Smooth muscle cell (in vitro differentiated cells): Measurements from ENCODE around the gene WFDC8. TPM values are rescaled to one million over a fixed set of nuclear protein-coding genes. Genes with fewer than 3 reads are reported as not detected.
"Not testable (repeated sequence)": the region's sequence is repeated elsewhere in the genome, so short reads cannot be mapped to it uniquely, and the experiment has no call there.

ENCODE experiments used
- DNase-seq: peaks from one replicate; lab custom pipeline; 2025; ENCODE audit not compliant: unreplicated experiment; lab: John Stamatoyannopoulos, UW
- H2AFZ ChIP-seq: fragments of 200-600 bp; sonication (generic); 2 replicates; pipeline ENCODE4 v1.6.0; 2016; ENCODE audit warnings: antibody characterized with exemption, low read depth, mild to moderate bottlenecking
- H3F3A ChIP-seq: fragments of 200-600 bp; sonication (generic); 2 replicates; pipeline ENCODE4 v1.6.0; 2017; ENCODE audit warnings: antibody characterized with exemption, low read depth
- H3K27ac ChIP-seq: fragments of 200-600 bp; sonication (generic); 2 replicates; pipeline ENCODE4 v1.5.1; 2016; ENCODE audit warnings: low read depth, mild to moderate bottlenecking
- H3K27me3 ChIP-seq: fragments of 200-600 bp; sonication (generic); 2 replicates; pipeline ENCODE4 v1.6.1; 2016; ENCODE audit warnings: low read depth, mild to moderate bottlenecking
- H3K36me3 ChIP-seq: fragments of 200-600 bp; sonication (generic); 2 replicates; pipeline ENCODE4 v1.5.1; 2016; ENCODE audit warnings: low read depth
- H3K4me1 ChIP-seq: fragments of 200-600 bp; sonication (generic); 2 replicates; pipeline ENCODE4 v1.5.1; 2016; ENCODE audit warnings: low read depth
- H3K4me2 ChIP-seq: fragments of 200-600 bp; sonication (generic); 2 replicates; pipeline ENCODE4 v1.6.0; 2016; ENCODE audit warnings: mild to moderate bottlenecking
- H3K4me3 ChIP-seq: fragments of 200-600 bp; sonication (generic); 2 replicates; pipeline ENCODE4 v1.5.1; 2016; ENCODE audit warnings: mild to moderate bottlenecking
- H3K79me2 ChIP-seq: fragments of 200-600 bp; sonication (generic); 2 replicates; pipeline ENCODE4 v1.6.0; 2016; ENCODE audit warnings: low read depth, mild to moderate bottlenecking
- H3K9ac ChIP-seq: fragments of 200-600 bp; sonication (generic); 2 replicates; pipeline ENCODE4 v1.6.0; 2016; ENCODE audit warnings: low read depth
- H3K9me3 ChIP-seq: fragments of 200-600 bp; sonication (generic); replicated peaks from 2 replicates; pipeline ENCODE4 v1.5.1; 2016; ENCODE audit warnings: low read depth
- H4K20me1 ChIP-seq: fragments of 200-600 bp; sonication (generic); 2 replicates; pipeline ENCODE4 v1.6.0; 2016; ENCODE audit warnings: low read depth
- CTCF ChIP-seq: fragments of 200-600 bp; sonication (generic); IDR thresholded peaks from 2 replicates; pipeline ENCODE4 v1.5.1; 2017; ENCODE audit warnings: borderline replicate concordance, mild to moderate bottlenecking, antibody characterized with exemption; ENCODE audit not compliant: insufficient read depth, poor library complexity, severe bottlenecking
- WGBS: methylation state at CpG from one replicate; pipeline ENCODE4 v1.1.7; 2016; ENCODE audit warnings: low lambda C conversion rate; 5-methylcytosine and 5-hydroxymethylcytosine counted together
- polyA plus RNA-seq: library from polyadenylated mRNA; unstranded; fragments of >200 nt; fragmentation: Nextera tagmentation; extraction: Ambion mirVana; gene quantifications from 2 replicates; pipeline ENCODE4 v1.2.1, GENCODE V29; 2016
- total RNA-seq: library from RNA; depleted of rRNA; stranded (reverse); fragments of >200 nt; gene quantifications from 2 replicates; pipeline ENCODE4 v1.2.3, GENCODE V29; 2014

The WFDC8 gene
- total and polyA plus RNA-seq, 2 experiments from 2014 or later: not detected

- no peaks in the 10 kb centered on the region for H3K79me2 ChIP-seq
- WGBS: 77% methylated on average over 2 of the region's 2 CpGs
- H3F3A ChIP-seq: no peaks in the 10 kb centered on the region
- no peak for TF ChIP-seq CTCF
- H3K9ac ChIP-seq: no peak overlapping the region
- no peak overlapping the region for H3K27ac ChIP-seq
- H3K9me3 ChIP-seq: no peaks in the 10 kb centered on the region
- no peak overlapping the region for H2AFZ ChIP-seq
- H3K27me3 ChIP-seq: no peaks in the 10 kb centered on the region
- H4K20me1 ChIP-seq: no peaks in the 10 kb centered on the region
- H3K4me2 ChIP-seq: no peak overlapping the region
- DNase-seq: no peak
- H3K36me3 ChIP-seq: no peaks in the 10 kb centered on the region
- H3K4me1 ChIP-seq: peaks cover 7% of the 10 kb centered on the region
- no peak overlapping the region for H3K4me3 ChIP-seq
Measured at GRCh38 chr20:45588800-45589199, 9.7 kb upstream of the WFDC8 start.

- H3K9me3 ChIP-seq, H3K79me2 ChIP-seq, DNase-seq, H2AFZ ChIP-seq, H4K20me1 ChIP-seq, H3F3A ChIP-seq, H3K27me3 ChIP-seq, H3K36me3 ChIP-seq, H3K9ac ChIP-seq, H3K27ac ChIP-seq, H3K4me3 ChIP-seq, H3K4me2 ChIP-seq: not testable (repeated sequence)
- WGBS: 71% methylated on average over 5 of the region's 5 CpGs
- H3K4me1 ChIP-seq: peaks cover 21% of the 10 kb centered on the region
Measured at GRCh38 chr20:45585986-45586385, 6.9 kb upstream of the WFDC8 start.

GRCh38 chr20:45584294-45584693 lies 5.2 kb upstream of the WFDC8 start:
- WGBS: 88% methylated on average over 5 of the region's 5 CpGs
- not testable (repeated sequence) for H3K4me3 ChIP-seq, H2AFZ ChIP-seq, DNase-seq, H3K36me3 ChIP-seq, H3K9ac ChIP-seq, H3K79me2 ChIP-seq, H3K4me2 ChIP-seq, H3K27me3 ChIP-seq, H4K20me1 ChIP-seq, H3K27ac ChIP-seq, H3K9me3 ChIP-seq, H3F3A ChIP-seq
- peaks cover 21% of the 10 kb centered on the region for H3K4me1 ChIP-seq

GRCh38 chr20:45583502-45583901 lies 4.4 kb upstream of the WFDC8 start:
- no peak overlapping the region for H3K27ac ChIP-seq
- no peaks in the 10 kb centered on the region for H3K27me3 ChIP-seq
- DNase-seq: no peak
- H3K9me3 ChIP-seq: no peaks in the 10 kb centered on the region
- H3K4me1 ChIP-seq: peaks cover 21% of the 10 kb centered on the region
- H2AFZ ChIP-seq: no peak overlapping the region
- H3K4me3 ChIP-seq: no peak overlapping the region
- H3K4me2 ChIP-seq: no peak overlapping the region
- H4K20me1 ChIP-seq: no peaks in the 10 kb centered on the region
- 86% methylated on average over 3 of the region's 3 CpGs for WGBS
- TF ChIP-seq CTCF: no peak
- H3K36me3 ChIP-seq: no peaks in the 10 kb centered on the region
- H3K9ac ChIP-seq: no peak overlapping the region
- no peaks in the 10 kb centered on the region for H3F3A ChIP-seq
- no peaks in the 10 kb centered on the region for H3K79me2 ChIP-seq

- no peak for TF ChIP-seq CTCF
- Histone ChIP-seq H3K4me1 (peaks cover 30% of the 10 kb centered on the region), H3K27ac (no peak overlapping the region), H3K4me3 (no peak overlapping the region), H3K9me3 (no peaks in the 10 kb centered on the region), H3F3A (no peaks in the 10 kb centered on the region), H3K9ac (no peak overlapping the region), H3K36me3 (no peaks in the 10 kb centered on the region), H4K20me1 (no peaks in the 10 kb centered on the region), H3K4me2 (no peak overlapping the region), H3K79me2 (no peaks in the 10 kb centered on the region), H3K27me3 (no peaks in the 10 kb centered on the region), H2AFZ (peak overlapping the region; percentile 56)
- no peak for DNase-seq
Measured at GRCh38 chr20:45581702-45582101, 2.6 kb upstream of the WFDC8 start.
